Sigmoid colon (tissue), 7 donors: ENCODE data around the gene ZNF507. TPM values are rescaled to one million over a fixed set of nuclear protein-coding genes. Genes with fewer than 3 reads are reported as not detected.
"Not testable (repeated sequence)": the region's sequence is repeated elsewhere in the genome, so short reads cannot be mapped to it uniquely, and the experiment has no call there.

Source experiments
- DNase-seq: peaks from one replicate; pipeline ENCODE4 v3.0.0-alpha.2; 2019
- H3K27ac ChIP-seq, 4 donors: fragments of 200-600 bp; sonication (generic); one replicate each; pipeline ENCODE4 v1.5.1; 2016 to 2019; ENCODE audit warnings: mild to moderate bottlenecking in 1 of 4
- H3K27me3 ChIP-seq, 3 donors: fragments of 200-600 bp; sonication (generic); one replicate each; pipeline ENCODE4 v1.5.1; 2019; ENCODE audit warnings: mild to moderate bottlenecking in 1 of 3
- H3K36me3 ChIP-seq, 4 donors: fragments of 200-600 bp; sonication (generic); one replicate each; pipeline ENCODE4 v1.5.1; 2016 to 2019
- H3K4me1 ChIP-seq, 4 donors: fragments of 200-600 bp; sonication (generic); one replicate each; pipeline ENCODE4 v1.5.1; 2017 to 2019
- H3K4me3 ChIP-seq, 4 donors: fragments of 200-600 bp; sonication (generic); one replicate each; pipeline ENCODE4 v1.5.1; 2017 to 2019; ENCODE audit warnings: mild to moderate bottlenecking in 2 of 4, moderate library complexity in 1 of 4
- H3K9me3 ChIP-seq, 4 donors: fragments of 200-600 bp in 3 of 4; sonication (generic) in 3 of 4; one replicate each; pipeline versions ENCODE4 v1.5.1 to v1.6.1; 2013 to 2019
- EP300 ChIP-seq, 4 donors: sonication (generic); formaldehyde crosslinking; IDR thresholded peaks; one replicate each; pipeline ENCODE4 v1.6.1; 2017; ENCODE audit warnings: antibody characterized with exemption in 4 of 4
- POLR2A ChIP-seq, 2 donors: fragments of 450-650 bp; IDR thresholded peaks; one replicate each; pipeline ENCODE4 v1.6.1; 2016; ENCODE audit warnings: antibody characterized with exemption in 2 of 2, mild to moderate bottlenecking in 2 of 2, moderate library complexity in 2 of 2
- POLR2AphosphoS5 ChIP-seq, 4 donors: sonication (generic); formaldehyde crosslinking; IDR thresholded peaks; one replicate each; pipeline ENCODE4 v1.6.1; 2017; ENCODE audit warnings: antibody characterized with exemption in 4 of 4
- WGBS, 2 donors: extraction: QIAGEN DNeasy Blood & Tissue Kit; methylation state at CpG; one replicate each; pipeline ENCODE4 v1.1.7; 2013; 5-methylcytosine and 5-hydroxymethylcytosine counted together
- intact Hi-C: fragments of 100-400 bp; cut with DNase I; formaldehyde crosslinking; loops from one replicate; pipeline ENCODE4 v1.15.1; 2023
- polyA plus RNA-seq, 3 donors: library from polyadenylated mRNA; stranded (reverse); fragments of 200-250 nt; gene quantifications; one replicate each; pipeline ENCODE4 v1.2.3, GENCODE V29; 2013
- total RNA-seq, 4 donors: library from RNA; depleted of rRNA; stranded (reverse); fragments of >200 nt; gene quantifications; one replicate each; pipeline ENCODE4 v1.1.0, GENCODE V29; 2016
- TF ChIP-seq, protein P1 (sequence below), 4 experiments: fragments of 450-650 bp in 3 of 4; fragments of 200-600 bp in 1 of 4; IDR thresholded peaks; one replicate each; pipeline ENCODE4 v1.5.1; 2016 to 2019; ENCODE audit warnings: antibody characterized with exemption in 4 of 4, mild to moderate bottlenecking in 3 of 4, moderate library complexity in 2 of 4
- donor health status: healthy with polysubstance abuse.
- donor health status: Bipolar disorder and iron deficiency.
- donor health status: healthy.

Gene ZNF507
- total and polyA plus RNA-seq, 7 donors: 2.1 to 27.1 (median 19.3) TPM

DNA sequence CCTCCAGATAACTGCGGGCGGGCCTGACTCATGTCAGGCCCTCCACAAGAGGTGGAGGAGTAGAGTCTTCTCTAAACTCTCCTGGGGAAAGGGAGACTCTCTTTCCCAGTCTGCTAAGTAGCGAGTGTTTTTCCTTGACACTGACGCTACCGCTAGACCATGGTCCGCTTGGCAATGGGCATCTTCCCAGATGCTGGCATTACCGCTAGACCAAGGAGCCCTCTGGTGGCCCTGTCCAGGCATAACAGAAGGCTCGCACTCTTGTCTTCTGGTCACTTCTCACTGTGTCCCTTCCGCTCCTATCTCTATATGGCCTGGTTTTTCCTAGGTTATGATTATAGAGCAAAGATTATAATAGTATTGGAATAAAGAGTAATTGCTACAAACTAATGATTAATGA lies 31.7 kb downstream of the ZNF507 start:
- peaks cover 0 to 22% (median 20%) of the 10 kb centered on the region in 4 donors for H3K4me1 ChIP-seq
- WGBS, 2 donors: 97 to 98% methylated on average over 9 of the region's 9 CpGs
- H3K27me3 ChIP-seq, H3K4me3 ChIP-seq, intact Hi-C loops, DNase-seq, H3K27ac ChIP-seq, H3K9me3 ChIP-seq: not testable (repeated sequence)
- TF ChIP-seq, protein P1, sequence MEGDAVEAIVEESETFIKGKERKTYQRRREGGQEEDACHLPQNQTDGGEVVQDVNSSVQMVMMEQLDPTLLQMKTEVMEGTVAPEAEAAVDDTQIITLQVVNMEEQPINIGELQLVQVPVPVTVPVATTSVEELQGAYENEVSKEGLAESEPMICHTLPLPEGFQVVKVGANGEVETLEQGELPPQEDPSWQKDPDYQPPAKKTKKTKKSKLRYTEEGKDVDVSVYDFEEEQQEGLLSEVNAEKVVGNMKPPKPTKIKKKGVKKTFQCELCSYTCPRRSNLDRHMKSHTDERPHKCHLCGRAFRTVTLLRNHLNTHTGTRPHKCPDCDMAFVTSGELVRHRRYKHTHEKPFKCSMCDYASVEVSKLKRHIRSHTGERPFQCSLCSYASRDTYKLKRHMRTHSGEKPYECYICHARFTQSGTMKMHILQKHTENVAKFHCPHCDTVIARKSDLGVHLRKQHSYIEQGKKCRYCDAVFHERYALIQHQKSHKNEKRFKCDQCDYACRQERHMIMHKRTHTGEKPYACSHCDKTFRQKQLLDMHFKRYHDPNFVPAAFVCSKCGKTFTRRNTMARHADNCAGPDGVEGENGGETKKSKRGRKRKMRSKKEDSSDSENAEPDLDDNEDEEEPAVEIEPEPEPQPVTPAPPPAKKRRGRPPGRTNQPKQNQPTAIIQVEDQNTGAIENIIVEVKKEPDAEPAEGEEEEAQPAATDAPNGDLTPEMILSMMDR (IDR thresholded peaks at IDR 0.05): peak in 1 of 4 experiments; percentile 16
- peaks cover 0 to 48% (median 4%) of the 10 kb centered on the region in 4 donors for H3K36me3 ChIP-seq

DNA sequence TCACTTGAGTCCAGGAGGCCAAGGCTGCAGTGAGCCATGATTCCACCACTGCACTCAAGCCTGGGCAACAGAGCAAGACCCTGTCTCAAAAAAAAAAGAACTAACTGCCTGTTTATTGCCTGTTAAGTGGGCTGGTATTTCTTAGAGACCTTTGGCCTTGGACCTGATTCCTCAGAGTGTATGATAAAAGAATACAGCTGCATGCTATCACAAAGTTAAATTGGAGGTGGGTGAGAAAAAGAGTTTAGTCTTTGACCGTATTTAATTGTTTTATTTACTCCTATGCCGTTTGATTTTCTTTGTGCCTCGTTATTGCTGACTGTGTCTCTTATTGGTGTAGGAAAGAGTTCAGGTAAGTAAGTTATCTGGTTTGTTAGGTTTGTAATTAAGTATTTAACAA lies 34.9 kb downstream of the ZNF507 start:
- Histone ChIP-seq H3K4me3 (no peak overlapping the region), H3K9me3 (no peaks in the 10 kb centered on the region), H3K4me1 (peaks cover 0 to under 1% (median 0%) of the 10 kb centered on the region in 4 donors), H3K36me3 (peaks cover 0 to 69% (median 11%) of the 10 kb centered on the region in 4 donors), H3K27me3 (no peaks in the 10 kb centered on the region), H3K27ac (no peak overlapping the region)
- WGBS, 2 donors: 21 to 76% methylated on average over 3 of the region's 3 CpGs
- intact Hi-C loops: no loop called here
- no peak for DNase-seq
- TF ChIP-seq POLR2AphosphoS5 (IDR thresholded peaks at IDR 0.05) (no peak), EP300 (IDR thresholded peaks at IDR 0.05) (no peak), POLR2A (IDR thresholded peaks at IDR 0.05) (no peak)

DNA sequence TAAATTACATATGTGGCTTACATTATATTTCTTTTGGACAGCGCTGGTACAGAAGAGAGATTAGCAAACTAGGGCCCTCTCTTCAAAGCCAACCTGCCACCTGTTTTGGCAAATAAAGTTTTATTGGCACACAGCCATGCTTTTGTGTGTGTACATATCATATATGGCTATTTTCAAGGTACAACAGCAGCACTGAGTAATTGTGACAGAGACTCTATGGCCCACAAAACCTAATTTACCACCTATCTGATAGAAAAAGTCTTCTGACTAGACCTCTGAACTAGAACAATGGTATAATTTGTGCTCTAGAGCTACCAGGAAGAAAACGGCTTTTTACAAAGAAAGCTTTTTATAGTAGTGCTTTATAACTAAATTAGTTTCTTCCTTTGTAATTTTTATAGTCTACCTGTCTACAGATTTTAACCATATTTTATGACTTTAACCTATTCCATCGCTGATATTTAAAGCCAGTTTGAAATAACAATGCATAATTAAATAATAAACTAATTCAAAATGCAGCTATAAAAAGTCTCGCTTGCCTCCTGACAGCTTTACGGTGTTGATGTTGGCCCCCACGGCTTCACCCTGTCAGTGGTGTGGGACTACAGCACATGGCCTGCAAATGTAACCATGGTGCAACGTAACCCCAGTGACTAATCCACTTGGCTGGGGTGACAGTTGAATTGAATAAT lies 42.4 kb downstream of the ZNF507 start:
- Histone ChIP-seq H3K36me3 (peaks cover 0 to 26% (median 4%) of the 10 kb centered on the region in 4 donors), H3K27me3 (no peaks in the 10 kb centered on the region), H3K4me3 (no peak overlapping the region), H3K9me3 (no peaks in the 10 kb centered on the region), H3K27ac (peak overlapping the region in 2 of 4 donors; percentile 56 to 64), H3K4me1 (peaks cover 0 to 20% (median 13%) of the 10 kb centered on the region in 4 donors)
- intact Hi-C loops: no loop called here
- 15 to 56% methylated on average over 7 of the region's 7 CpGs for WGBS, 2 donors
- DNase-seq: peak; percentile 76
- TF ChIP-seq, protein P1 (IDR thresholded peaks at IDR 0.05): no peak
- TF ChIP-seq EP300 (IDR thresholded peaks at IDR 0.05) (no peak), POLR2AphosphoS5 (IDR thresholded peaks at IDR 0.05) (peak in 2 of 4 donors; percentile 49 to 62), POLR2A (IDR thresholded peaks at IDR 0.05) (no peak)

DNA sequence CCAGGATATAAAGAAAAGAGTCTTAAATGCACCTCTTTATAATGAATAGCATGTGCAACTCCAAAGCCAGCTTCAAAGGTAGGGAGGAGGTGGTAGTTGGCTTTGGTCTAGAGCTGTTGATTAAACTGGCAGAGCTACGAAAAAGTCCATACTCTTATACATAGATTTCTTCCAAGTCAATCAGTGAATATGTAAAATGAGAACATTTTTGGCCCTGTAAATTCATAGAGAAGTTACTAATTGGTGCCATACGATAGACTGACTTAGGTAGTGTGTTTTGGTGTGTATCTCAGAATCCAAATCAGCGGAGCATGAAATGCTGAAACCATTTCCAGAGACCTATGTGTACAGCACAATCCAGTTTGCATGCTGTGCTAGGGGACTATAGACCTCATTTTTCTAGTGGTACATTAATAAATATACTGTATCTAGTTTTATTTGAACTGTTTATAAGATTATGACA lies 43.0 kb downstream of the ZNF507 start:
- no peaks in the 10 kb centered on the region for H3K27me3 ChIP-seq
- peaks cover 0 to 20% (median 13%) of the 10 kb centered on the region in 4 donors for H3K4me1 ChIP-seq
- intact Hi-C loops: no loop called here
- TF ChIP-seq POLR2AphosphoS5 (IDR thresholded peaks at IDR 0.05) (no peak), EP300 (IDR thresholded peaks at IDR 0.05) (no peak), POLR2A (IDR thresholded peaks at IDR 0.05) (no peak)
- TF ChIP-seq, protein P1 (IDR thresholded peaks at IDR 0.05): no peak
- no peak overlapping the region for H3K4me3 ChIP-seq
- H3K27ac ChIP-seq: peak overlapping the region in 2 of 4 donors; percentile 56 to 64
- peaks cover 0 to 20% (median 0%) of the 10 kb centered on the region in 4 donors for H3K36me3 ChIP-seq
- no peak for DNase-seq
- no peaks in the 10 kb centered on the region for H3K9me3 ChIP-seq
- WGBS, 2 donors: 35 to 76% methylated on average over 3 of the region's 3 CpGs

DNA sequence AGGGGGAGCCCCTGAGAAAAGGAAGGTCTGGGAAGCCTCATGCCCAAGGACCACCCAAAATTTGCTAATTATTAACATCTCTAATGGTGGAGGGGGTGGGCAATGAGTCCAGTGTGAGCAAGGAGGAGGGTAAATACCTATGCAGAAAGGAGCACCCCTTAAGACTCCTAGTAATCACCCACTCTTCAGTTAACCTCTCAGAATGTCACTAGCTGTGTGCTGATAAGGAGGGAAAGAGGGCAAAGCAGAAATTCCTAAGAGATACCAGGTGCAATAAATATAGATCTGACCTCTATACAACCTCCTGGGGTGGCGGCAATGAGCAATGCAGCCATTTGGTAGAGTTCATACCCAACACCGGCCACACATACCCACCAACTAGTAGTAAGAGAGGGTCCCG lies 47.5 kb downstream of the ZNF507 start:
- H3K4me3 ChIP-seq: no peak overlapping the region
- 85 to 94% methylated on average over 3 of the region's 3 CpGs for WGBS, 2 donors
- peaks cover 0 to 8% (median 7%) of the 10 kb centered on the region in 4 donors for H3K4me1 ChIP-seq
- intact Hi-C loops: no loop called here
- TF ChIP-seq POLR2A (IDR thresholded peaks at IDR 0.05) (no peak), POLR2AphosphoS5 (IDR thresholded peaks at IDR 0.05) (no peak)
- no peaks in the 10 kb centered on the region for H3K27me3 ChIP-seq
- H3K27ac ChIP-seq: no peak overlapping the region
- DNase-seq: no peak
- no peaks in the 10 kb centered on the region for H3K9me3 ChIP-seq
- no peaks in the 10 kb centered on the region for H3K36me3 ChIP-seq
